Measurements from ENCODE around the gene SRPRA.

DNA sequence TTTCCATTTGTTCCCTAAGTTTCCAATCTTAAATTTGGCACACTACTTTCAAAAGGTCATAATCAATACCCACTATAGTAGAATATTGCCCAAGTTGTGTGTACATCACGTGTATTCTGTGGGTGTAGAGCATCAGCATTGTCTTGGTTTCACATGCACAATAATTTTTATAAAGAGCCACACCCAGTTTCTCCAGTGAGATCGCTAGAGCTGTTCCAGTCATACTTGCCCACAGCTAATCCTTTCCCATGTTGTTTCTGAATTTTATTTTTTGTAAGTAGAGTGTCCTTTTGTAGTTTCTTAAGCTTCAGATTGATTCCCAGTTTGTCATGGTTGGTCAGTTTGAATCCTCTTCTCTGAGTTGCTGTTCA lies 43.4 kb downstream of the SRPRA start:
- TF ChIP-seq, protein P1, sequence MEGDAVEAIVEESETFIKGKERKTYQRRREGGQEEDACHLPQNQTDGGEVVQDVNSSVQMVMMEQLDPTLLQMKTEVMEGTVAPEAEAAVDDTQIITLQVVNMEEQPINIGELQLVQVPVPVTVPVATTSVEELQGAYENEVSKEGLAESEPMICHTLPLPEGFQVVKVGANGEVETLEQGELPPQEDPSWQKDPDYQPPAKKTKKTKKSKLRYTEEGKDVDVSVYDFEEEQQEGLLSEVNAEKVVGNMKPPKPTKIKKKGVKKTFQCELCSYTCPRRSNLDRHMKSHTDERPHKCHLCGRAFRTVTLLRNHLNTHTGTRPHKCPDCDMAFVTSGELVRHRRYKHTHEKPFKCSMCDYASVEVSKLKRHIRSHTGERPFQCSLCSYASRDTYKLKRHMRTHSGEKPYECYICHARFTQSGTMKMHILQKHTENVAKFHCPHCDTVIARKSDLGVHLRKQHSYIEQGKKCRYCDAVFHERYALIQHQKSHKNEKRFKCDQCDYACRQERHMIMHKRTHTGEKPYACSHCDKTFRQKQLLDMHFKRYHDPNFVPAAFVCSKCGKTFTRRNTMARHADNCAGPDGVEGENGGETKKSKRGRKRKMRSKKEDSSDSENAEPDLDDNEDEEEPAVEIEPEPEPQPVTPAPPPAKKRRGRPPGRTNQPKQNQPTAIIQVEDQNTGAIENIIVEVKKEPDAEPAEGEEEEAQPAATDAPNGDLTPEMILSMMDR (IDR thresholded peaks at IDR 0.05; ENCODE audit: low read length), result no peak
- TF ChIP-seq EZH2 (optimal IDR thresholded peaks at IDR 0.05; ENCODE audit: low read depth, low read length), result no peak
- no peak for TF ChIP-seq EZH2phosphoT487 (IDR thresholded peaks at IDR 0.05; ENCODE audit: low read length)

Measured in MM.1S (cell line).